ENCODE measurements around the gene B4GALNT3.

B4GALNT3 gene

DNA sequence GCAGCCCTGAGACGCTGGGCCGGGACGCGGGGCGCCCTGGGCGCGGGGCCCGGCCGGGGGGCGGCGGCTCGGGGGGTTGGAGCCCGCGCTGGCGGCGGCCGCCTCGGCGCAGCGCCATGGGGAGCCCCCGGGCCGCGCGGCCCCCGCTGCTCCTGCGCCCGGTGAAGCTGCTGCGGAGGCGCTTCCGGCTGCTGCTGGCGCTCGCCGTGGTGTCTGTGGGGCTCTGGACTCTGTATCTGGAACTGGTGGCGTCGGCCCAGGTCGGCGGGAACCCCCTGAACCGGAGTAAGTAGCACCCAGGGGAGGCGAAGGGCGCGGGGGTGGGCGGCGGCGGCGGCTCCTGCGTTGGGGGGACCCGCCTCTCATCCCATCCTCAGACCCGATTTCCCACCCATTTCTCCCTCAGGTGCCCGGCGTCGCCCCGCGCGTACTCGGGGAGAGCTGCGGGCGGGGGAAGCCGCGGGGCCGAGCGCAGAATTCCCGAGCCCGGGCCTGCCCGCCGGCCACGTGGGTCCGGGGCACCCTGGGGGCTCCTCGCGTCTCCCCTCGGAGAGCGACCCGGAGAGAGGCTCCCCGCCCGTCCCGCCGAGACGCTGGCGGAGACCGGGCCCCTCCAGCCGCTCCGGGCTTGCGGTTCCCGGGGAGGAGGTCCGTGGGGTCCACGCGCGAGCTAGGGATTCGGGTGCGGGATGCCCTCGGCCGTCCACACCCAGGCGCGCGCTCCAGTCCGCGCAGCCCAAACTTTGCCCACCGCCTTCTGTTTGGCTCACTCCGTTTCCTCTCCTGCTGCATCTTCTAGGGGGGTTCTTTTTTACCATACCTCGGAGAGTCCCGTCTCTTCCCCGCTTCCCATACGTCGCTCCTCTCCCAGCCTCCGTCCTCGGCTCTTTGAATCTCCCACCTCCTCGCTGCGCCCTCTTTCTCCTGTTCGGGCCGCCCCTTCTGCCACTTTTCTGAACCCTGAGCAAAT lies 807 bp downstream of the B4GALNT3 start:
- Mint-ChIP-seq H3K27me3 (peaks cover 21% of the 10 kb centered on the region), H3K4me1 (ENCODE audit: low read depth) (peaks cover 12% of the 10 kb centered on the region), H3K36me3 (no peaks in the 10 kb centered on the region), H3K4me3 (peak overlapping the region; percentile 89), H3K27ac (peak overlapping the region; percentile 54), H3K9me3 (ENCODE audit: low read depth) (no peaks in the 10 kb centered on the region)

DNA sequence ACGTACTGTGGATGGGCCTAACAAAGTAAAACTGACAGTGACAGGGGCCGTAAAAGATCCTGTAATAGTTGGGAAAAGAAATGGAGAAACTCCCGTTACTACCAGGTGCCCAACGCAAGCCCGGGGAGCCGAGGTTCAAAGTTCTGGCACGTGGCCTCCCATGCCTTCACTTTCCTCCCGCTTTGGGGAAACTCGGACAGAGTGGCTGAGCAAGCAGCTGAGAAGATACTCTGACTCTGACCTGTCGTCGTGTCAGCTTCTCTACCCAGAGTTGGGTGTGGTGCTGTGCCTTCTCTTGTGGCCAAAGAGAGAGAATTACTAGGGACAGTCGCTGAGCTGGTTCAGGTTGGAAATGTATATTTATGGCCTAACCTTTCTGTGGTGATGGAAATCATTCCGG lies 1.7 kb downstream of the B4GALNT3 start:
- Mint-ChIP-seq H3K4me1 (ENCODE audit: low read depth) (peaks cover 12% of the 10 kb centered on the region), H3K4me3 (peak overlapping the region; percentile 89), H3K27me3 (peaks cover 21% of the 10 kb centered on the region), H3K9me3 (ENCODE audit: low read depth) (no peaks in the 10 kb centered on the region), H3K27ac (peak overlapping the region; percentile 54), H3K36me3 (no peaks in the 10 kb centered on the region)

- Mint-ChIP-seq H3K4me1 (ENCODE audit: low read depth) (peaks cover 12% of the 10 kb centered on the region), H3K27me3 (peaks cover 14% of the 10 kb centered on the region), H3K36me3 (no peaks in the 10 kb centered on the region), H3K9me3 (ENCODE audit: low read depth) (no peaks in the 10 kb centered on the region), H3K27ac (no peak overlapping the region), H3K4me3 (no peak overlapping the region)
Observed at GRCh38 chr12:462936-463705, 3.4 kb downstream of the B4GALNT3 start.

DNA sequence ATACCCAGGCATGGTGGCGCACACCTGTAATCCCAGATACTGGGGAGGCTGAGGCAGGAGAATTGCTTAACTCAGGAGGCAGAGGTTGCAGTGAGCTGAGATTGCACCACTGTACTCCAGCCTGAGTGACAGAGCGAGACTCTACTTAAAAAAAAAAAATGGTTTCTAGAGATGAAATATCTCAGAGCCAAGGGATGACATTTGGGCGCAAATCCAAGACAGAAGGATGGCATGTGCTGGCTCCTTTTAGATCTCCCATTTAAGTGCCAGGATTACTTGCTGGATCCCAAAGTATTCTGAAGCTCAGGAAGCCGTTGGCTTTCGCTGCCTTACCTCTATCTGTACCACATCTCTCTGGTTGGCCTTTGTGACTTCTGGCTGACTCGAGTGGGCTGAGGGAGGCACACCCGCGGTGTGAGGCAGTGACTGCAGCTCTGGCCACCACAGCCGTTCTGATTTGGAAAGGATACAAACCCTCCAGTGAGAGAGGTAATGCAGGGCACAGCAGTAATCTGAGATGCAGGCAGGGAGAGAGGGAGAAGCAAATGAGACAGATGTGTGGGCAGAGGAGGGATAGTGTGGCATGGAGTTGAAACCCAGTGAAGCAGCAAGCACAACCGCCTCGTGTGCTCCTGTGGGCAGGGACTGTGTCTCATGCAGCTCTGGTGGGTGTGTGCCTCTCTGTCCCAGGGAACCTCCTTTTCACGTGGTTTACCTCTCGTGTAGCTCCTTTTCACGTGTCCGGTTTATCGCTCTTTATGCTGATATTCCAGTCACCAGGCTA lies 4.9 kb downstream of the B4GALNT3 start:
- no peaks in the 10 kb centered on the region for H3K9me3 Mint-ChIP-seq (ENCODE audit: low read depth)
- peaks cover 11% of the 10 kb centered on the region for H3K27me3 Mint-ChIP-seq
- no peak overlapping the region for H3K4me3 Mint-ChIP-seq
- no peak overlapping the region for H3K27ac Mint-ChIP-seq
- peaks cover 6% of the 10 kb centered on the region for H3K4me1 Mint-ChIP-seq (ENCODE audit: low read depth)
- no peaks in the 10 kb centered on the region for H3K36me3 Mint-ChIP-seq

DNA sequence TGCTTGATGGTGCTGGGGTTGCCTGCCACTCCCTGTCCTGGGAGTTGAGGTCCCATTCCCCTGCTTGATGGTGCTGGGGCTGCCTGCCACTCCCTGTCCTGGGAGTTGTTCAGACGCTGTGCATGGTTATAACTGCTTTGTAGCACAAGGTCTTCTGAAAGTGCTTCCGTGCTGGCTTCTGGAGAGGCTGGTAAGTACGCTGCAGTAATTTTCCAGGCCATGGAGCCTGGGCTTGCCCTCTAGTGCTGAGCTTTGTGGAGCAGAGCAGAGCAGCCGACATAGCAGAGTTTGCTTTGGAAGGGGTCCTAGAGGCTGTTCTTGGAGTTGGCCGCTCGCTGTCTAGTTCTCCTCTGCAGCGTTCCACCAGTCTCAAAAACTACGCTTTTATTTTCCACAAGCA lies 6.3 kb downstream of the B4GALNT3 start:
- Mint-ChIP-seq H3K4me3 (no peak overlapping the region), H3K27ac (no peak overlapping the region), H3K36me3 (no peaks in the 10 kb centered on the region), H3K27me3 (peaks cover 9% of the 10 kb centered on the region), H3K9me3 (ENCODE audit: low read depth) (no peaks in the 10 kb centered on the region), H3K4me1 (ENCODE audit: low read depth) (peaks cover 3% of the 10 kb centered on the region)

DNA sequence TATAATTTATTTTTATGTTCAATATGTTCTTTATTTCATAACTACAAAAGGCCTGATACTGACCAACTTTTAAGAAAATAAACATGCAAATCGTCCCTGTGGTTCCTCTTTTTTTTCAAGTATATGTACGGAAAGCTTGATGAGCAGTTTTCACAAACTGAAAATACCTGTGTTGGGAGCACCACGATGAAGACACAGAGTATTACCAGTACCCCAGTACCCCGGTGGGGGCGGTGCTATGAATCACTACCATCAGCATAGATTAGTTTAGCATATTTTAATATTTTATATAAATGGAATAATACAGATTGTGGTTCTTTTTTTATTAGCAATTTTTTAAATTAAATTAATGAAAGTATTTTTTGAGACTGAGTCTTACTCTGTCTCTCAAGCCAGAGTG lies 7.0 kb downstream of the B4GALNT3 start:
- H3K36me3 Mint-ChIP-seq: no peaks in the 10 kb centered on the region
- H3K4me1 Mint-ChIP-seq (ENCODE audit: low read depth): no peaks in the 10 kb centered on the region
- no peaks in the 10 kb centered on the region for H3K9me3 Mint-ChIP-seq (ENCODE audit: low read depth)
- no peak overlapping the region for H3K27ac Mint-ChIP-seq
- no peak overlapping the region for H3K4me3 Mint-ChIP-seq
- peaks cover 8% of the 10 kb centered on the region for H3K27me3 Mint-ChIP-seq

DNA sequence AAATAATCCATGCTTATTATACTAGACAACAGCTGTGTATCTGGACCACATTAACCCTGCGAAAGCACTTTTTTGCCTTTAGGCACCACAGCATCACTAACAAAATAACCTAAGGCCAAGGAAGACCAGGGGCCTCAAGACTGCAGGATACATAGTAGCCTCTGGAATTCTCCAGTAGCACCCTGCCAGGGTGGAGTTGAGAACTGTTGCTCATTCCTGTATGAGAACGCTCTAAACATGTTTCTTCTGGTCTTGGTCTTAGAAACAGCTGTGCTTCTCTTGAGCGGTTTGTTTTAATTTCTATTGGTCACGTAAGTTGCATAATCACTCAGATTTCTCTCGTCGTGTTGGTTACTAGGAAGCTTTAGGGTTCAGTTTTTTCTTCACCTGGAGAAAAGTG lies 7.9 kb downstream of the B4GALNT3 start:
- no peaks in the 10 kb centered on the region for H3K4me1 Mint-ChIP-seq (ENCODE audit: low read depth)
- H3K27me3 Mint-ChIP-seq: peaks cover 6% of the 10 kb centered on the region
- no peaks in the 10 kb centered on the region for H3K36me3 Mint-ChIP-seq
- H3K9me3 Mint-ChIP-seq (ENCODE audit: low read depth): no peaks in the 10 kb centered on the region
- H3K4me3 Mint-ChIP-seq: no peak overlapping the region
- H3K27ac Mint-ChIP-seq: no peak overlapping the region

DNA sequence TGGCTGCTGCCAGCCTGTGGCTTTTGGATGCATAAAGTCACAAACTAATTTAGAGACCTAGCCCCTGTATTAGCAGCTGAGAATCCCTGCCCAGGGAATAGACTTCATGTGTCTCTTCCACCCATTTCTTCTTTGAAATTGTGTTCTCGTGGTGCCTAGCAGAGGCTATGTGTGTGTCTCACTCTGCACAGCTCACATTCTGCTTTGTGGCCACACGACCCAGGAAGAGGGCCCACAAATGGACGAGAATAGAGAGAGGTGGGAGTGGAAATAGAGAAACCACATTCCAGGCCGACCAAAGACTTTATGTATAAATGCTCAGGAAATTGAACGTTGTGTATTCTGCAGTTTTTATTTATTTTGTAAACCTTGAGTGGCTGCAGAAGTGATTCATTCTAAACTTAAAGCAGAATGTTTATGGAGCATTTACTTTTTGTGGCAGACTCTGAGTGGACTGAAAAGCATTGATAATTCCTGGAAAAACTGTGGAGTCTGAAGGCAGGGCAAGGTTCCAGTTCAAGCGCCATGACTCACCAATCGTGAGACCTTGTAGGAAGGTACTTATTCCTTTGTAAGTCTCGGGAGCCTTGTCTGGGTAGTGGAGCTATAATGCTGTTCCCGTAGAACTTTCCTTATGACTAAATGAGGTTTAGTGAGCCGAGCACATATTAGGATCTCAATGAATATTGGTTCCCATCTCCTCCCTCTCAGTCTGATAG lies 9.1 kb downstream of the B4GALNT3 start:
- peaks cover 7% of the 10 kb centered on the region for H3K27me3 Mint-ChIP-seq
- H3K27ac Mint-ChIP-seq: no peak overlapping the region

GRCh38 chr12:470133-470532 lies 10.4 kb downstream of the B4GALNT3 start:
- Mint-ChIP-seq H3K27me3 (peaks cover 12% of the 10 kb centered on the region), H3K36me3 (no peaks in the 10 kb centered on the region), H3K4me1 (ENCODE audit: low read depth) (no peaks in the 10 kb centered on the region), H3K4me3 (no peak overlapping the region), H3K9me3 (ENCODE audit: low read depth) (no peaks in the 10 kb centered on the region), H3K27ac (no peak overlapping the region)

More for the DNA sequence above, 9.1 kb downstream of the B4GALNT3 start:
- H3K4me1 Mint-ChIP-seq (ENCODE audit: low read depth): no peaks in the 10 kb centered on the region
- H3K4me3 Mint-ChIP-seq: no peak overlapping the region
- no peaks in the 10 kb centered on the region for H3K9me3 Mint-ChIP-seq (ENCODE audit: low read depth)
- H3K36me3 Mint-ChIP-seq: no peaks in the 10 kb centered on the region

- Mint-ChIP-seq H3K4me1 (ENCODE audit: low read depth) (no peaks in the 10 kb centered on the region), H3K36me3 (no peaks in the 10 kb centered on the region), H3K27me3 (peaks cover 12% of the 10 kb centered on the region)
Observed at GRCh38 chr12:473198-473597, 13.5 kb downstream of the B4GALNT3 start.

DNA sequence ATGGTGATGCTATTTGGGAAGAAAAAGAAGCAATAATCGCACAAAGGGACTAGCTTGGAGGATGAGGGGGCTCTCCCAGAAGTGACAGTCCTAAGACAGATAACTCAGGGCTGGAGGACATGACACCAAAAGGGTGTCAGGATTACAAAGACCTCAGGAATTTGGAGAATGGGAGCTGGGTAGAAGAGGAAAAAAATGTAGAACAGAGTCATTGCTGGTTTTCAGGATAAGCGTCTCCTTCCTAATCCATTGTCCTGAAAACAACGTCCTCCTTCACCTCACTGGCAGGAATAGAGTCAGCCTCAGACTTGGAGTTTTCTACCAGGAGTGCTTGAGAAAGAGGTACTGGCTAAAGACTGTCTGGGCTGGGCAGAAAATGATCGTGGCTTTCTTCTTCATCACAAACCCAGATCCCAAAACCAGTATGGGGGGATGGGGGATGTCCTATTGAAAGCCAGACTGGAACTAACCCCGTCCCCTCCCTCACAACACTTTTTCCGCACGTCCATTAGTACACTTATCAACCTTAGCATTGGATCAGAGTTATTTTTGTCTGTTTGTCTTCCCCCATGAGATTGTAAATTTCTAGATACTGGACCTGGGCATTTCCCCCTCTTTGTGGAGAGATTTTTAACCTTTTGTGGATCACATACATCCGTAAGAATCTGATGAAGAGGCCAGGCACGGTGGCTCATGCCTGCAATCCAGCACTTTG lies 14.3 kb downstream of the B4GALNT3 start:
- H3K27me3 Mint-ChIP-seq: peaks cover 12% of the 10 kb centered on the region
- no peak overlapping the region for H3K4me3 Mint-ChIP-seq
- no peaks in the 10 kb centered on the region for H3K36me3 Mint-ChIP-seq
- H3K27ac Mint-ChIP-seq: no peak overlapping the region
- H3K9me3 Mint-ChIP-seq (ENCODE audit: low read depth): no peaks in the 10 kb centered on the region
- no peaks in the 10 kb centered on the region for H3K4me1 Mint-ChIP-seq (ENCODE audit: low read depth)

More at GRCh38 chr12:473198-473597, 13.5 kb downstream of the B4GALNT3 start:
- H3K4me3 Mint-ChIP-seq: no peak overlapping the region
- no peaks in the 10 kb centered on the region for H3K9me3 Mint-ChIP-seq (ENCODE audit: low read depth)
- no peak overlapping the region for H3K27ac Mint-ChIP-seq

GRCh38 chr12:475286-475685 lies 15.5 kb downstream of the B4GALNT3 start:
- H3K9me3 Mint-ChIP-seq (ENCODE audit: low read depth): no peaks in the 10 kb centered on the region
- H3K4me1 Mint-ChIP-seq (ENCODE audit: low read depth): no peaks in the 10 kb centered on the region
- peaks cover 12% of the 10 kb centered on the region for H3K27me3 Mint-ChIP-seq
- no peak overlapping the region for H3K4me3 Mint-ChIP-seq
- H3K36me3 Mint-ChIP-seq: no peaks in the 10 kb centered on the region
- H3K27ac Mint-ChIP-seq: no peak overlapping the region

DNA sequence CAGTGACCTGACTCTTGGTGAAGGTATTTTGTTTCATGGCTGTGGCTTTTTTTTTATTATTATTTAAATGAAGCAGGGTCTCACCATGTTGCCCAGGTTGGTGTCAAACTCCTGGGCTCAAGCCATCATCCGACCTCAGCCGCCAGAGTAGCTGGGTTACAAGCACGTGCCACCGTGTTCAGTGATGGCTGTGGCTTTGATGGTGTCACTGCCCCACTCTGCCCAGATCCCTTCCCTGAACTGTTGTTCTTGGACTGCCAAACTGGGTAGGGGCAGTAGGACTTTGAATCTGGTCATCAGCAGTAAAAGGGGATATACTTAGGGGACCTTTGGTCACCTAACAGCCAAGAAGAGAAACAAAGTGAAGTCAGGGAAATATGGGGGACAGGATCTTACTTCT lies 19.4 kb downstream of the B4GALNT3 start:
- H3K27ac Mint-ChIP-seq: no peak overlapping the region
- H3K36me3 Mint-ChIP-seq: no peaks in the 10 kb centered on the region
- H3K4me1 Mint-ChIP-seq (ENCODE audit: low read depth): no peaks in the 10 kb centered on the region
- H3K27me3 Mint-ChIP-seq: peaks cover 8% of the 10 kb centered on the region
- H3K4me3 Mint-ChIP-seq: no peak overlapping the region
- no peaks in the 10 kb centered on the region for H3K9me3 Mint-ChIP-seq (ENCODE audit: low read depth)

Data from activated naive CD8-positive, alpha-beta T cell (primary cell).